Karpas-422 (cell line): Measurements from ENCODE around the gene TMEM63C. TPM values are rescaled to one million over a fixed set of nuclear protein-coding genes. Genes with fewer than 3 reads are reported as not detected.
"Not testable (repeated sequence)": the region's sequence is repeated elsewhere in the genome, so short reads cannot be mapped to it uniquely, and the experiment has no call there.

Experiments
- DNase-seq: peaks from one replicate; pipeline ENCODE4 v3.0.0-alpha.2; 2015
- H2AFZ ChIP-seq: fragments of 200-600 bp; sonication (generic); 2 replicates; pipeline ENCODE4 v1.6.1; 2014; ENCODE audit warnings: antibody characterized with exemption, low read length, mixed read lengths
- H3K27ac ChIP-seq: fragments of 200-600 bp; sonication (generic); 2 replicates; pipeline ENCODE4 v1.5.1; 2014; ENCODE audit warnings: mild to moderate bottlenecking, low read length, moderate library complexity
- H3K27me3 ChIP-seq: fragments of 200-600 bp; sonication (generic); 2 replicates; pipeline ENCODE4 v1.6.1; 2014; ENCODE audit warnings: low read length, mixed read lengths
- H3K36me3 ChIP-seq: fragments of 200-600 bp; sonication (generic); 2 replicates; pipeline ENCODE4 v1.6.1; 2014; ENCODE audit warnings: low read length, mixed read lengths; ENCODE audit not compliant: insufficient read depth
- H3K4me1 ChIP-seq: fragments of 200-600 bp; sonication (generic); 2 replicates; pipeline ENCODE4 v1.6.1; 2014; ENCODE audit warnings: mild to moderate bottlenecking, low read length, mixed read lengths
- H3K4me2 ChIP-seq: fragments of 200-600 bp; sonication (generic); 2 replicates; pipeline ENCODE4 v1.6.1; 2014; ENCODE audit warnings: low read length, low read depth, mild to moderate bottlenecking; ENCODE audit not compliant: poor library complexity, severe bottlenecking
- H3K4me3 ChIP-seq: fragments of 200-600 bp; sonication (generic); 2 replicates; pipeline ENCODE4 v1.5.1; 2014; ENCODE audit warnings: mild to moderate bottlenecking, antibody characterized with exemption, low read length, mixed read lengths
- H3K79me2 ChIP-seq: fragments of 200-600 bp; sonication (generic); 2 replicates; pipeline ENCODE4 v1.6.1; 2014; ENCODE audit warnings: mild to moderate bottlenecking, low read length, mixed read lengths
- H3K9ac ChIP-seq: fragments of 200-600 bp; sonication (generic); 2 replicates; pipeline ENCODE4 v1.6.0; 2014; ENCODE audit warnings: low read length
- H3K9me2 ChIP-seq: fragments of 200-600 bp; sonication (generic), shearing (Covaris generic); replicated peaks from 2 replicates; pipeline ENCODE4 v1.6.0; 2014; ENCODE audit warnings: mild to moderate bottlenecking, low read length, moderate library complexity; ENCODE audit not compliant: insufficient read depth
- H3K9me3 ChIP-seq: fragments of 300-700, 200-600 bp; sonication (generic); 2 replicates; pipeline ENCODE4 v1.6.1; 2014; ENCODE audit warnings: low read length, mixed read lengths
- H4K20me1 ChIP-seq: fragments of 200-600 bp; sonication (generic); 2 replicates; pipeline ENCODE4 v1.6.1; 2014; ENCODE audit warnings: mild to moderate bottlenecking, antibody characterized with exemption, low read length, low read depth; ENCODE audit not compliant: insufficient read depth
- total RNA-seq: library from RNA; depleted of rRNA; stranded (reverse); fragments of >200 nt; shearing (Covaris generic); gene quantifications from 2 replicates; pipeline ENCODE4 v1.2.3, GENCODE V29; 2014; ENCODE audit warnings: low replicate concordance

The TMEM63C gene
- total RNA-seq, 1 experiment from 2014 or later: 5.0 TPM

DNA sequence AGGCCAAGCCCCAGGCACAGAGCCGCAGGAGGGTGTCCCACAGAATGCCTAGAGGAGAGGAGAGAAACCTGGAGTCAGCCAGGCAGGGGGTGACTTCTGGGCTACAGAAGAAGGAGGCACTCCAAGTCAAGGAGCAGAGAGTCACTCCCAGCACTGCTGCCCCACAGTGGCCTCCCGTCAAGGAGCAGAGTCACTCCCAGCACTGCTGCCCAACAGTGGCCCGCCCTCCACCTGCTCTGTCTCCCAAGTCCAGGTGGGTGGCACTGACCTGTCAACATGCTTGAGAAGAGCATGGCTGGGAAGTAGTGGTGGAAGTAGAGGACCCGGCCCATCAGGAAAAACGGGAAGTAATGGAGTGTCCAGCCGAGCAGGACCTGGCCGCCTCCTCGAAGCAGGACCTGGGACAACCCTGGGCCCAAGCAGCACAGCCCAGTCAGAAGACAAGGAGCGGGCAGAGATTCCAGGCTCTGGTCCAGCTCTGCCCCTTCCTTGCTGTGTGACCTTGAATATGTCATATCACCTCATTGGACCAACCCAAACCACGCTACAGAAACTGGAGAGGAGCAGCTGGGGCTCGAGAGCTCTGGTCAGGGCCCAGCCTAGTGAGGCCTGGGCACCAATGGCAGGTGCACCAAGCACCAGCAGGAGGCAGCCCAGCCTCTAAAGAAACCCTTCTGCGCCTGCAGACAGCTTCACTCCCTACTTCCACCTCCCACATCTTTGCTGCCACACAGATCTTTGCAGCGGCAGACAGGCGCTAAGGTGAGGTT is 97.0 kb downstream of the TMEM63C start:
- H3K27ac ChIP-seq: no peak overlapping the region
- H3K27me3 ChIP-seq: no peaks in the 10 kb centered on the region
- H3K9me3 ChIP-seq: no peaks in the 10 kb centered on the region
- no peak for DNase-seq
- H4K20me1 ChIP-seq: no peaks in the 10 kb centered on the region
- H3K36me3 ChIP-seq: no peaks in the 10 kb centered on the region
- H3K79me2 ChIP-seq: no peaks in the 10 kb centered on the region
- no peak overlapping the region for H3K4me2 ChIP-seq
- H3K9me2 ChIP-seq: no peaks in the 10 kb centered on the region
- H3K4me3 ChIP-seq: no peak overlapping the region
- no peak overlapping the region for H3K9ac ChIP-seq
- H3K4me1 ChIP-seq: peaks cover 11% of the 10 kb centered on the region
- H2AFZ ChIP-seq: no peak overlapping the region

DNA sequence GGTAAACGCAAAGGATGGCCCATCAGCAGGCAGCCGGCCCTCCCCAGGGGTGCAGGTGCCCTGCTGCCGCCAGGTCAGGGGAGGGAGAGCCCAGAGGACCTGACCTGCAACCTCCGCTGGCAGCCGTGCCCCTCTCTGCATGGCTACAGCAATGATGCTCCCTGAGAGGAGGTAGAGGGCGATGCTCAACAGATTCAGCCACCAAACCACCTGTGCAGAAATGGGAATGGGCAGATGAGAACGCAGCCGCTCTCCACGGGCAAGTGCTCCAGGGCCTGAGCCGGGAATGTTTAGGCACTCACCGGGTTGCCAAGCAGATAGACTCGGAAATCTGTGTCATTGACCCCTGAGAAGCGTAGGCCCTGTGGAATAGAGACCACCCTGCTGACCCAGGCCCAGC is 98.1 kb downstream of the TMEM63C start:
- Histone ChIP-seq H3K4me1 (peaks cover under 1% of the 10 kb centered on the region; the same call in 1 of the 2 replicates), H3K4me2 (no peak overlapping the region), H3K27ac (no peak overlapping the region), H3K9ac (no peak overlapping the region), H3K9me3 (no peaks in the 10 kb centered on the region), H3K4me3 (no peak overlapping the region), H3K9me2 (no peaks in the 10 kb centered on the region), H4K20me1 (no peaks in the 10 kb centered on the region), H3K27me3 (no peaks in the 10 kb centered on the region), H3K79me2 (no peaks in the 10 kb centered on the region), H2AFZ (no peak overlapping the region), H3K36me3 (peaks cover 7% of the 10 kb centered on the region; the same call in 1 of the 2 replicates)
- DNase-seq: no peak

DNA sequence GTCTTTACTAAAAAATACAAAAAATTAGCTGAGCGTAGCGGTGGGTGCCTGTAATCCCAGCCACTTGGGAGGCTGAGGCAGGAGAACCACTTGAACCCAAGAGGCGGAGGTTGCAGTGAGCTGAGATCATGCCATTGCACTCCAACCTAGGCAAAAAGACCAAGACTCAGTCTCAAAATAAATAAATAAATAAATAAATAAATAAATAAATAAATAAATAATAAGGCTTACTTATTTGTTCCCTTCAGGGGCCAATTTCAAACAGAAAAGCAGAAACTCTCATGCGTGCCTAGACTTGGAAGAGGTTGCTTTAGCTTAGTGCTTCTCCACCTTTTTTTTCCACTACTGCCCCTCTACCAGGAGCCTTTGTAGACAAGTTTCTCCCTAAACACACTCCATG is 99.3 kb downstream of the TMEM63C start:
- H3K4me1 ChIP-seq, H3K4me3 ChIP-seq, H3K4me2 ChIP-seq, H3K9me3 ChIP-seq, H2AFZ ChIP-seq, H4K20me1 ChIP-seq, H3K79me2 ChIP-seq, DNase-seq, H3K27me3 ChIP-seq, H3K9me2 ChIP-seq, H3K9ac ChIP-seq, H3K27ac ChIP-seq: not testable (repeated sequence)
- H3K36me3 ChIP-seq: peaks cover 13% of the 10 kb centered on the region; the same call in 1 of the 2 replicates

DNA sequence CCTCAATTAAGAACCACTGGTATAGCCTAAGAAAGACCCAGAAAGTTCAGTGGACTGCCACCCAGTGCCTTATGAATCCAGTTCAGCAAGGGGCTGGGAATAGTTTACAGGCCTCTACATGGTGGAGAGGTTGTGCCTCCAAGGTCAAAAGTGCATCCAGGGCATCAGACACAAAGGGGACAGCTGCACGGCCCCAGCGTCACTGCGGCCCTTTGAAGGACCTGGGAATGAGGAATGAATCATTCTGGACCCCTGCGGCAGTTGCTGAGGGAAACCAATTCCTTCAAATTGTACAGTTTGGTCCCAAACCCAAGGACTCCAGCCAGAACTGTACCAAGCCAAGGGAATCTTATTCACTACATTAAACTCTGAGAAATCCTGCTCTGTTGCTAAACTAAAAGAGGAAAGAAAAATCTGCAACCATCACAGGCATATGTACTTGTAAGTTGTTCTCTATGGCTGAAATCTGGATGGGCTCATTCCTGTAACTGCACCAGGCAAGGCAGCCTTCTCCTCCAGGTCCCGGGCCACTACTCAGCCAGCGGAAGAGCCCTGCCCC is 100.3 kb downstream of the TMEM63C start:
- H3K9me3 ChIP-seq: no peaks in the 10 kb centered on the region
- no peak overlapping the region for H3K9ac ChIP-seq
- no peaks in the 10 kb centered on the region for H3K27me3 ChIP-seq
- H2AFZ ChIP-seq: no peak overlapping the region
- no peak for DNase-seq
- H3K4me3 ChIP-seq: no peak overlapping the region
- H4K20me1 ChIP-seq: no peaks in the 10 kb centered on the region
- H3K4me2 ChIP-seq: no peak overlapping the region
- no peaks in the 10 kb centered on the region for H3K9me2 ChIP-seq
- peaks cover 20% of the 10 kb centered on the region; the same call in 1 of the 2 replicates for H3K36me3 ChIP-seq
- H3K4me1 ChIP-seq: no peaks in the 10 kb centered on the region
- H3K27ac ChIP-seq: no peak overlapping the region
- H3K79me2 ChIP-seq: no peaks in the 10 kb centered on the region

DNA sequence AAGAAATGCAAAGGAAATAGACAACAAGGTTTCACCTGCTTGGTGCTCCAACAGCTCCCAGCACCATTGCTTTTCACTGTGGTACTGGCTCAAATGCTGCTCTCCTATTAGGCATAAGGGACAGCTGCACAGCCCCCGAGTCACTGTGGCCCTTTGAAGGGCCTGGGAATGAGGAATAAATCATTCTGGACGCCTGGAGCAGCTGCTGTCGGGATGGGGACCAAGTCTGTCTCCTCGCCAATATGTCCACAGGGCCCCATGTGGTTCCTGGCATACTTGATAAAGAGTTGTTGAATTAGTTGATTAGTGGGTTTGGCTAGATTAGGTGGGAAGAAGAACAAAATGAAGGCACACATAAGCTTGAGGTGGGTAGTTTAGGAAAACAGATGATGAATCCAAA is 102.5 kb downstream of the TMEM63C start:
- Histone ChIP-seq H3K9me2 (no peaks in the 10 kb centered on the region), H3K4me2 (no peak overlapping the region), H3K27ac (no peak overlapping the region), H3K79me2 (no peaks in the 10 kb centered on the region), H4K20me1 (no peaks in the 10 kb centered on the region), H3K27me3 (no peaks in the 10 kb centered on the region), H3K36me3 (peaks cover 20% of the 10 kb centered on the region; the same call in 1 of the 2 replicates), H3K9ac (no peak overlapping the region), H3K4me3 (no peak overlapping the region), H3K4me1 (no peaks in the 10 kb centered on the region), H3K9me3 (no peaks in the 10 kb centered on the region), H2AFZ (no peak overlapping the region)
- no peak for DNase-seq

DNA sequence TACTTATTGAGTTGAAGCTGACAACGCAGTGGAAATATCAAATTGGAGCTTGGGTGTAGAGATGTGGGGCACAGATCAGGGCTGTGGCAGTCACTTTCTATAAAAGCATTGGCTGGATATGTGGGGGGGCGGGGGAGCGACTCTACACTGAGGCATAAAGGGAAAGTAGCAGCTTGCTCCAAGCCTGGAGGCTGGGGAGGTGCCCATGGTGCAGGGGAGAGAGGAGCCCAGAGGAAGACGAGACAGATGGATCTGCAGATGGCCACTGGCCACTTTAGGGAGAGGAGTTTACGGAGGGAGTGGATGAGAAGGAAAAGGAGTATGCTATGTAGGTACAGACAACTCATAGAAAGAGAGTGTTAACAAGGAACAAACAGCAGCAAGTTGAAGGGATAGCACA is 102.9 kb downstream of the TMEM63C start:
- H3K4me3 ChIP-seq: no peak overlapping the region
- H4K20me1 ChIP-seq: no peaks in the 10 kb centered on the region
- no peaks in the 10 kb centered on the region for H3K79me2 ChIP-seq
- no peaks in the 10 kb centered on the region for H3K4me1 ChIP-seq
- peaks cover 21% of the 10 kb centered on the region; the same call in 1 of the 2 replicates for H3K36me3 ChIP-seq
- no peak for DNase-seq
- no peak overlapping the region for H2AFZ ChIP-seq
- H3K9me2 ChIP-seq: no peaks in the 10 kb centered on the region
- no peak overlapping the region for H3K27ac ChIP-seq
- no peaks in the 10 kb centered on the region for H3K9me3 ChIP-seq
- no peak overlapping the region for H3K4me2 ChIP-seq
- H3K9ac ChIP-seq: no peak overlapping the region
- H3K27me3 ChIP-seq: no peaks in the 10 kb centered on the region

DNA sequence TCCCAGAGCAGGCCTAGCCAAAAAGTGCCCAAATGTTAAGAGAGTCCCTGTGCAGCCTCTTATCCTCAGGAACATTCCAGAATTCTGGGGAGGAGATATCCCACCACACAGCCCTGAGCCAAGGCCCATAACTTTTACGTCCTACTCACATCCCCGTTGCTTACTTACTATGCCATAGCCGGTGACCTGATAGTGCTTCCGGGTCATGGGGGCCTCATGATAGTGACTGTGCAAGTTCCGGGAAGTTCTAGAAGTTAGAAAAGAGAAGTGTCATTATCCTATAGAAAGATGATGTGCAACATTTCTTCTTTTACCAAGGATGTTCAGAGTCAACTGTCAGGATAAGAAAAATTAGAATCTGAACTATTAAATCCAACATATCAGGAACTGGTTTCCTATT is 105.0 kb downstream of the TMEM63C start:
- no peak overlapping the region for H2AFZ ChIP-seq
- no peaks in the 10 kb centered on the region for H3K9me3 ChIP-seq
- H3K4me2 ChIP-seq: no peak overlapping the region
- H3K9me2 ChIP-seq: no peaks in the 10 kb centered on the region
- no peaks in the 10 kb centered on the region for H3K79me2 ChIP-seq
- H3K27ac ChIP-seq: no peak overlapping the region
- no peak overlapping the region for H3K4me3 ChIP-seq
- no peaks in the 10 kb centered on the region for H3K27me3 ChIP-seq
- H4K20me1 ChIP-seq: no peaks in the 10 kb centered on the region
- no peak for DNase-seq
- H3K36me3 ChIP-seq: peaks cover 25% of the 10 kb centered on the region; the same call in 1 of the 2 replicates
- H3K9ac ChIP-seq: no peak overlapping the region
- no peaks in the 10 kb centered on the region for H3K4me1 ChIP-seq

DNA sequence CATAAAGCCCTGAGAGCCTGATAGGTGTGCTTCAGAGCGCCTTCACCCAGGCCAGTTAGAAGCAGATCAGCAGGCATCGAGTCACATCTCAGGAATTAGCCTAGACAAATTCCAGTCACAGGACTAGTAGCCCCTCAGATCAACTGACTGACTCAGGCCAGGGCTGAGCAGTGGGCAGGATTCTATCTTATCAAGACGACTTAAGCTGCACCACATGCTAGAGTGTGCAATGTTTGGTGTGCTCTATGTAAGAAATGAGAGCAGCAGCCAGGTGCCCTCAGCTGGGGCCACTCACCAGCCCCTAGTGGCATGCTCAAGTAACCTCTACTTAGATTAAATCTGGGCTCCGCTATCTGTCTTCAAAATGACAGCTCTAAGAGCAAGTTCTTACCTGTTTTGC is 109.1 kb downstream of the TMEM63C start:
- Histone ChIP-seq H2AFZ (no peak overlapping the region), H3K4me2 (no peak overlapping the region), H3K9me3 (no peaks in the 10 kb centered on the region), H3K4me1 (no peaks in the 10 kb centered on the region), H3K9ac (no peak overlapping the region), H3K9me2 (no peaks in the 10 kb centered on the region), H3K79me2 (no peaks in the 10 kb centered on the region), H3K36me3 (peaks cover 28% of the 10 kb centered on the region), H3K4me3 (no peak overlapping the region), H4K20me1 (no peaks in the 10 kb centered on the region), H3K27ac (no peak overlapping the region), H3K27me3 (no peaks in the 10 kb centered on the region)
- DNase-seq: peak; percentile 59
